Activated CD4-positive, alpha-beta T cell treated with anti-CD3 and anti-CD28 coated beads for 1 hour (primary cell): ENCODE measurements around the gene TAS2R30.
"Not testable (repeated sequence)": the region's sequence is repeated elsewhere in the genome, so short reads cannot be mapped to it uniquely, and the experiment has no call there.

Source experiments
- DNase-seq: peaks from one replicate; pipeline ENCODE4 v3.0.0-alpha.2; 2020

TAS2R30 gene

DNA sequence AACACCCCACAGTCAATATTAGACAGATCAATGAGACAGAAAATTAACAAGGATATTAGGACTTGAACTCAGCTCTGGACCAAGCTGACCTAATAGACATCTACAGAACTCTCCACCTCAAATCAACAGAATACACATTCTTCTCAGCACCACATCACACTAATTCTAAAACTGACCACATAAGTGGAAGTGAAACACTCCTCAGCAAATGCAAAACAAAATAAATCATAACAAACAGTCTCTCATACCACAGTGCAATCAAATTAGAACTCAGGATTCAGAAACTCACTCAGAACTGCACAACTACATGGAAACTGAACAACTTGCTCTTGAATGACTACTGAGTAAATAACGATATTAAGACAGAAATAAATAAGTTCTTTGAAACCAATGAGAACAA lies 23.2 kb downstream of the TAS2R30 start:
- not testable (repeated sequence) for DNase-seq

DNA sequence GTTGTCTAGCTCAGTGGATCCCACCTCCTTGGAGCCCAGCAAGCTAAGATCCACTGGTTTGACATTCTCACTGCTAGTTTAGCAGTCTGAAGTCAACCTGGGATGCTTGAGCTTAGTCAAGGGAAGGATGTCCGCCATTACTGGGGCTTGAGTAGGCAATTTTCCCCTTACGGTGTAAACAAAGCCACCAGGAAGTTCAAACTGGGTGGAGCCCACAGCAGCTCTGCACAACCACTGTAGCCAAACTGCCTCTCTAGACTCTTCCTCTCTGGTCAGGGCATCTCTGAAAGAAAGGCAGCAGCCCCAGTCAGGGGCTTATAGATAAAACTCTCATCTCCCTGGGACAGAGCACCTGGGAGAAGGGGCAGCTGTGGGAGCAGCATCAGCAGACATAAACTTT lies 25.6 kb downstream of the TAS2R30 start:
- DNase-seq: no peak

DNA sequence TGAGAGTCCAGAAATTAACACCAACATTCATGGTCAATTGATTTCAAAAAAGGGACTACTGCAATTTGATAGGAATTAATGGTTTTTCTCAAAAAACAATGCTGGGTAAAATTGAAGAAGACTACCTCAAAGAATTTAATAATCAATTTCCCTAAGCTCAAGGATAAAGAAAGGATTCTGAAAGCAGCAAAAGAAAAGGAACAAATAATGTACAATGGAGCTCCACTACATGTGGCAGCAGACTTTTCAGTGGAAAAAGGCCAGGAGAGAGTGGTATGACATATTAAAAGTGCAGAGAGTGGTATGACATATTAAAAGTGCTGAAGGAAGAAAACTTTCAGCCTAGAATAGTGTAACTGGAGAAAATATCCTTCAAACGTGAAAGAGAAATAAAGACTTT lies 26.7 kb downstream of the TAS2R30 start:
- DNase-seq: no peak

DNA sequence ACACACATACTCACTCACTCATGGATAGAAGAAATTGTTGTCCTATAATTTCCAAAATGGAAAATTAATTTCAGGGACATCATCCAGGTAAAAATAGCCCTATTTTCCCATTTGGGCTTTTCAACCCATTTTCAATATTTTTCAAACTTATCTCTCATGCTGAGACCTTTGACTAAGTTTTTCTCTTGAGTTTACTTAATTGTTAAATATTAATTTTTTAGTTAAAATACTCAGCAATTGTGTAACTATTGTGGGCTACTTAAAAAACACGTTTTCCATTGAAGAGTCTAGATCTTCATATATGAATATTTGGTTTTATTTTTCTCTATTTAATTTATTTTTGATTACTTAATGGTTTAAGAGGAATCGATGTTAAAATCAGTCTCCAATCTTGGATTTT lies 28.2 kb downstream of the TAS2R30 start:
- DNase-seq: no peak

DNA sequence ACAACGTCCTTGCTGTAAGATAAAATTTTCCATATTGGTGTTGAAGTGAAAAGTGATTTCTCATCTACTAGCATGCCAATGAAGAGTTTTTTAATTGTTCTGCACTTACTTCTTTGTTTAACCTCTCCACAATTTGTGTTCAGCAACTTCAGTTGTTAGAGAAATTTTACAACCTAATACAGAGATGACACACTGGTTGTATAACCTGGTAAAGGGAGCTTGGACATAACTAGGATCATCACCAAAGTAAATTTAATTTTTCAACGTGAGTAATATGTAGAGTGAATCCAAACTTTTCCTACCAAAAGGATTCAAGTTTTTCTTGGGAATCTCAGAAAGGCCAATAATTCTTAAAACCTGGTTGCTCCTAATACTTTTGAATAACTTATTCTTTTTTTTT lies 28.9 kb downstream of the TAS2R30 start:
- no peak for DNase-seq

DNA sequence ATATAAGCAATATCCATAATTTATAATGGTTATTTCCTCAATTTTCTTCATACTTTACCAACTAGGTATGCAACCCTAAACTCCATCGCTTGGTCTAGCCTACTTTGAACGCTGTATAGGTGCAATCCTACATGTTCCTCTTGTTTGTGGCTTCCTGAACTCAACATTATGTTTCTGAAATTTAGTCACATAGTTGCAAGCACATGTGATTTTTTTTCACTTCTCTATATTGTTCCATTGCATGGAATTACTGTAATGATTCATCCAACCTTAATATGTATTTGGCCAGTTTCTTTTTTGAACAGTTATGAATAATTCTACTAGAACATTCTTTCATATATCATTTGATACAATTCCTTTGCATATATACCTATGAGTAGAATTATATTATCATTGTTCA lies 39.5 kb downstream of the TAS2R30 start:
- DNase-seq: not testable (repeated sequence)

DNA sequence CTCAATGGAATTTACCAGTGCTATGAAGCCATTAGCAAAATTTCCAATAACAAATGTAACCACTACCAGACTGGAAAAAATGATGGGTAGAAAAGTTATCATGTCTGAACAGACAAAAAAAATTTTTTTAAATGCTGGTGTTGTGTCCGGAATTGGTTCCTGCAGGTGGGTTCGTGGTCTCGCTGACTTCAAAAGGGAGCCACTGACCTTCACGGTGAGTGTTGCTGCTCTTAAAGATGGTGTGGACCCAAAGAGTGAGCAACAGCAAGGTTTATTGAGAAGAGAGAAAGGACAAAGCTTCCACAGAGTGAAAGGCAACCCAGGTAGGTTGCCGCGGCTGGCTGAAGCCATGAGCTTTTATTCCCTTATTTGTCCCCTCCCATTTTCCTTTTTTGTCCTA lies 42.3 kb downstream of the TAS2R30 start, which contains the start of gene TAS2R43:
Gene TAS2R43 (minus strand): TSS at position 186 of the 400 bp plus-strand sequence. CDS start 84 bp downstream, at position 102.
- no peak for DNase-seq

DNA sequence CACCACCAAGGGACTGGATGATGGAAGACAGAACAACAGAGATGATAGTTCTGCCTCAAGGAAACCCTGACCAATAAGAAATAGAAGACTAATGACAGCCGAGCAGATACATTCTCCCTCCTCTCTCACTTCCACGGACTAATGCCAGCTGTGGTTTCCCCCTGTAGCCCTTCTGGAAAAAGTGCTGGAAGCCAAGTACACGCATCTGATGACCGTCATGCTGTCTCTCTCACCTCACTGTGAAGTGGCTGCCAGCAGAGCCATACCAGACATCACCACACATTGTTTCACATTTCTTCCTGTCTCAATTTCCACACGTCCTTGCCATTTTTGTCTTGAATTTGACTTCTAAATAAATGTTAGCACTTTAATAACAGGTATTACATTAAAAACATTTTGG lies 45.2 kb downstream of the TAS2R30 start:
- no peak for DNase-seq

DNA sequence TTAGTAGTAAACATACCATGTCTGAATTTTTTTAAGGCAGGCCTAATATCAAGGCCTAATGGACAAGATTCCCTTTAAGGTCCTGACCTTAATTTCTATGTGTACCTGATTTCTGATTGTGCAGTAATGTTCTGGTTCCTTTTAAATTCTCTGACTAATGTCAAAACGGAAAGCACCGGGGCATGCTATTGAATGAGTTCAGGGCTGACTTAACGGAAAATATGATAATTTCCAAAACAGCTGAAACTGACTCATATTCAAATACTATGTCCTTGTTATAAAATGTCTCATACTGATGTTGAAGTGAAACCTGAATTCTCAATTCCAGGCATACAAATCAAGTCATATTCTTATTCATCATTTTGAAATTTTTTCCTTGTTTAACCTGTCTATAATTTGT lies 49.0 kb downstream of the TAS2R30 start:
- no peak for DNase-seq
